ENCODE data around the gene NLN. TPM values are rescaled to one million over a fixed set of nuclear protein-coding genes. Genes with fewer than 3 reads are reported as not detected.

The NLN gene
- total RNA-seq, 1 donor from 2014 or later = 4.7 TPM

GRCh38 chr5:65811885-65812284 lies 89.9 kb downstream of the NLN start:
- TF ChIP-seq, protein P1, sequence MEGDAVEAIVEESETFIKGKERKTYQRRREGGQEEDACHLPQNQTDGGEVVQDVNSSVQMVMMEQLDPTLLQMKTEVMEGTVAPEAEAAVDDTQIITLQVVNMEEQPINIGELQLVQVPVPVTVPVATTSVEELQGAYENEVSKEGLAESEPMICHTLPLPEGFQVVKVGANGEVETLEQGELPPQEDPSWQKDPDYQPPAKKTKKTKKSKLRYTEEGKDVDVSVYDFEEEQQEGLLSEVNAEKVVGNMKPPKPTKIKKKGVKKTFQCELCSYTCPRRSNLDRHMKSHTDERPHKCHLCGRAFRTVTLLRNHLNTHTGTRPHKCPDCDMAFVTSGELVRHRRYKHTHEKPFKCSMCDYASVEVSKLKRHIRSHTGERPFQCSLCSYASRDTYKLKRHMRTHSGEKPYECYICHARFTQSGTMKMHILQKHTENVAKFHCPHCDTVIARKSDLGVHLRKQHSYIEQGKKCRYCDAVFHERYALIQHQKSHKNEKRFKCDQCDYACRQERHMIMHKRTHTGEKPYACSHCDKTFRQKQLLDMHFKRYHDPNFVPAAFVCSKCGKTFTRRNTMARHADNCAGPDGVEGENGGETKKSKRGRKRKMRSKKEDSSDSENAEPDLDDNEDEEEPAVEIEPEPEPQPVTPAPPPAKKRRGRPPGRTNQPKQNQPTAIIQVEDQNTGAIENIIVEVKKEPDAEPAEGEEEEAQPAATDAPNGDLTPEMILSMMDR (IDR thresholded peaks at IDR 0.05) = no peak
- Histone ChIP-seq H3K36me3 (peaks cover 0 to 9% of the 10 kb centered on the region in 2 donors), H3K4me3 (no peak overlapping the region), H3K4me1 (no peaks in the 10 kb centered on the region), H3K27ac (no peak overlapping the region), H3K9me3 (no peaks in the 10 kb centered on the region), H3K27me3 (no peaks in the 10 kb centered on the region)
- DNase-seq (ENCODE audit: low spot score in 2 of 2) = no peak
- intact Hi-C loops (cut with DNase I) = no loop called here

GRCh38 chr5:65812648-65813047 lies 90.6 kb downstream of the NLN start:
- Histone ChIP-seq H3K36me3 (peaks cover 0 to 9% of the 10 kb centered on the region in 2 donors), H3K27ac (no peak overlapping the region), H3K4me3 (no peak overlapping the region), H3K4me1 (no peaks in the 10 kb centered on the region), H3K27me3 (no peaks in the 10 kb centered on the region), H3K9me3 (no peaks in the 10 kb centered on the region)
- no peak for DNase-seq (ENCODE audit: low spot score in 2 of 2)
- intact Hi-C loops (cut with DNase I) = no loop called here
- TF ChIP-seq, protein P1 (IDR thresholded peaks at IDR 0.05) = no peak

- TF ChIP-seq, protein P1 (IDR thresholded peaks at IDR 0.05) = no peak
- H3K27me3 ChIP-seq = no peaks in the 10 kb centered on the region
Measured at GRCh38 chr5:65813174-65813573, 91.2 kb downstream of the NLN start.

GRCh38 chr5:65815161-65815560 lies 93.2 kb downstream of the NLN start:
- H3K4me3 ChIP-seq = no peak overlapping the region
- H3K4me1 ChIP-seq = no peaks in the 10 kb centered on the region
- TF ChIP-seq, protein P1 (IDR thresholded peaks at IDR 0.05) = no peak
- DNase-seq (ENCODE audit: low spot score in 2 of 2) = no peak
- H3K27me3 ChIP-seq = no peaks in the 10 kb centered on the region
- no peaks in the 10 kb centered on the region for H3K9me3 ChIP-seq
- no peak overlapping the region for H3K27ac ChIP-seq
- H3K36me3 ChIP-seq = peaks cover 0 to 9% of the 10 kb centered on the region in 2 donors
- intact Hi-C loops (cut with DNase I) = no loop called here

More at GRCh38 chr5:65813174-65813573, 91.2 kb downstream of the NLN start:
- intact Hi-C loops (cut with DNase I) = no loop called here
- H3K9me3 ChIP-seq = no peaks in the 10 kb centered on the region
- DNase-seq (ENCODE audit: low spot score in 2 of 2) = no peak
- no peak overlapping the region for H3K4me3 ChIP-seq
- H3K36me3 ChIP-seq = peaks cover 0 to 9% of the 10 kb centered on the region in 2 donors
- no peak overlapping the region for H3K27ac ChIP-seq
- no peaks in the 10 kb centered on the region for H3K4me1 ChIP-seq

- H3K4me3 ChIP-seq = no peak overlapping the region
Measured at GRCh38 chr5:65816729-65817128, 94.7 kb downstream of the NLN start.

More at GRCh38 chr5:65816729-65817128, 94.7 kb downstream of the NLN start:
- no peak overlapping the region for H3K27ac ChIP-seq
- no peaks in the 10 kb centered on the region for H3K27me3 ChIP-seq
- H3K4me1 ChIP-seq = no peaks in the 10 kb centered on the region
- peaks cover 0 to 9% of the 10 kb centered on the region in 2 donors for H3K36me3 ChIP-seq
- no peaks in the 10 kb centered on the region for H3K9me3 ChIP-seq
- intact Hi-C loops (cut with DNase I) = no loop called here
- no peak for DNase-seq (ENCODE audit: low spot score in 2 of 2)
- TF ChIP-seq, protein P1 (IDR thresholded peaks at IDR 0.05) = no peak
